ENCODE results near the gene FAIM2.
A peak's percentile ranks its signal among the peaks of the same experiment; 100 is the strongest.

The FAIM2 gene

DNA sequence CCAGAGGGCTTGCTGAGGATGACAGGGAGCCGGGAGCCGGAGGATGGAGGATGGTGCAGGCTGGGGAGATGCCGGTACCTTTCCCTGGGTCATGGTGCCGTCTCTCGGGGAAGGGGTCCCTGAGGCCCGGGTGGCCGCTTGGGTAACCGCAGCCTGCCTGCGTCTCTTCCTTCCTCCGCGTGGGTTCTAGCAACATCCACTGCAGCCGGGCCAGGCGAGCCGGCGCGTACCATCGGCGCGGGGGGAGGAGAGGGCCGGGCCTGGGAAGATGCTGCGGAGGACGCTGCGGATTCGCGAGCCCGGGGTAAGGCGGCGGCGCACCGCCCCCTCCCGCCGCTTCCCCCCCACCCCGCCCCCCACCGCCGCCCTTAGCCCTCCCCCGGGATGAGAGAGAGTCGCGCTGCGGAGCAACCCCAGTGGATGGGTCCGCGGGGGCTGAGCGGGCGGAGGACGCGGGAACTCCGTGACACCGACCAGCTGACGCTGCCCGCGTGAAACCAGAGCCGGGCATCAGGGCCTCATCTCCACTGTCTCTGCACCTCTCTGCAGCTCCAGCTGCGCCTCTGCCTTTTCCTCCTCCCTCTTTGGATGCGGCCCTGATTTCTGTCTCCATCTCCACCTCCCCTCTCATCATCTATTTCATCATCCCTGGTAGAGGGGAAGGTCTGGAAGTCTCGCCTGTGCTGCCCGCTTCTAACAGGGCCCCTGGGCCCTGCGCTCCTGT is at the start of gene FAIM2:
Gene FAIM2, minus strand, starts transcription at position 201 of the 724 bp plus-strand sequence. Its CDS starts 108 bp downstream, at position 93.
- DNase-seq: peak; percentile 86 to 88

DNA sequence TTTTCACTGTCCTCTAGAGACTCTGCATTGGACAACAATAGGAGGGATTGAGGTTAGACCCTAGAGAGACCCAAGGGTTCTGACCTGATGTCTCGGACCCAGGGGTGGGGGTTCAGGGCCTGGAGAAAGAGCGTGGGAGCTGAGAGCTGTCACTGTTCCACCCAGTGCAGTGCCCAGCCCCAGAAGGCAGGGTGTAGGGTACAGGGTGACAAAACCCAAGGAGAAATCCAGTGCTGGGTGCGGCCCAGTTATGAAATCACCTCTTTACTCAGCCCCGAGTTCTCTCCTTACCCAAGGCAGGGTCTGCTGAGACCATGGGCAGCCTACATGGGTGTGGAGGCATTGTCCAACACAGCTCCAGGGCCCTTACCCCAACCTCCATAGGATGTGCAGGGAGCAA is 49.5 kb upstream of the FAIM2 start:
- DNase-seq: no peak

DNA sequence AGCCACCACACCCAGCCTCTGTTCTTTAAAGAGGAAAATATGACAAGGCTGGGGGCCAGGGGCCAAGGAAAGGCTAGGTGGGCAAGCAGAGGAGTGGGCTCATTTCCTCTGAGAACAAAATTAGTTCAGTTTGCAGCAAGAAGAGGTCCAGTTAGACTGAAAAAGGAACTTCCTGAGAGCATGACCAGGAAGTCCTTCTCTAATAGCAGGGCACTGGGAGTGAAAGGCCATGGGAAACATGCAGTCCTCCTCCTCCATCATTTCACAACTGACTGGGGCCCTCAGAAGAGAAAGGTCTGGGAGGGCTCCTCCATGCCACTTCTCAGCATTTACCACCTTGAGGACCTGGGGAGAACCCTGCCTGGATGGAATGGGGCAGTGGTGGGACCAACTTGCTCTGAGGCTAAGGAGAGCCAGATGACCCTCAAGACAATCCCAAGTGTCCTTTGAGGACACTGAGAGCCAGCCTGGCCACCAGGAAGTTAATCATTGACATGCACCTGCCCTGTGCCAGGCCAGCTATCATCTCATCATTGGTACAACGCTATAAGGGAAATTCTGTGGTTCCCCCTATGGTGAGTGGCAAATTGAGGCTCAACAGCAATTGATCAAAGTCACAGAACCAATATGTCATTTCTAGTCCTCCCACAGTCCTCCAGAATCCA is 48.8 kb upstream of the FAIM2 start:
- no peak for DNase-seq

DNA sequence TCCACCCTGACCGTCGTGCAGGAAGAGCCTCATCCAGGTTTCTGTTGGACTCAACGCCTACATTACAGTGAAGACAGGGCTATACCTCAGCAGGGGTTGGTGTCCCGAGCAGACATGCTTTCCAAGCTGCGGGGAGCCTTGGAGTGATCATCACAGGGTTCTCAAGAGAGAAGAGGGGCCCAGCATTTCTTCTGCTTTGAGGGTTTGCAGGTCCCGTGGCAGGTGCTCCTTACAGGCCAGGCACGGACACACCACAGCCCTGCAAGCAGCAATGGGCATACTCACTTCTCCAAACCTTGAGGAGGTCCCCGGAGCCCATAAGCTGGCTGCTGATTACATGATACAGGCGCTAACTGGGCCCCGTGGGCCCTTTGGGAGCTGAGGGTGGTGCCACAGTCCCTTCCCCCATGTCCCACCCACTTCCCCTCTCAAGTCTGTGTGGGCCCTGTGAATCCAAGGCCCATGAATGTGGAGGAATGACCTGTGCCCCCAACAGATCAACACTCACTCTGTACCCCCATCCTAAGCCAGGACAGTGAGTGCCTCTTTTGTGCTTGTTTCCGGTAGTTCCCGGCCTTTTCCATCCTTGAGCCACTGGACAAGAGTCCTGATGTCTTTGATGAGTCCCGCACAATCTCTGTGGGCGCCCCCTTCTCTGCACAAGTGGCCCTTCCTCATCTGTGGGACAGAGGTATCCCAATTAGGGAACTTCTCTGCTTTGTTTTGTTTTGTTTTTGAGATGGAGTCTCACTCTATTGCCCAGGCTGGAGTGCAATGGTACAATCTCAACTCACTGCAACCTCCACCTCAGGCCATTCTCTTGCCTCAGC is 47.9 kb upstream of the FAIM2 start:
- no peak for DNase-seq

DNA sequence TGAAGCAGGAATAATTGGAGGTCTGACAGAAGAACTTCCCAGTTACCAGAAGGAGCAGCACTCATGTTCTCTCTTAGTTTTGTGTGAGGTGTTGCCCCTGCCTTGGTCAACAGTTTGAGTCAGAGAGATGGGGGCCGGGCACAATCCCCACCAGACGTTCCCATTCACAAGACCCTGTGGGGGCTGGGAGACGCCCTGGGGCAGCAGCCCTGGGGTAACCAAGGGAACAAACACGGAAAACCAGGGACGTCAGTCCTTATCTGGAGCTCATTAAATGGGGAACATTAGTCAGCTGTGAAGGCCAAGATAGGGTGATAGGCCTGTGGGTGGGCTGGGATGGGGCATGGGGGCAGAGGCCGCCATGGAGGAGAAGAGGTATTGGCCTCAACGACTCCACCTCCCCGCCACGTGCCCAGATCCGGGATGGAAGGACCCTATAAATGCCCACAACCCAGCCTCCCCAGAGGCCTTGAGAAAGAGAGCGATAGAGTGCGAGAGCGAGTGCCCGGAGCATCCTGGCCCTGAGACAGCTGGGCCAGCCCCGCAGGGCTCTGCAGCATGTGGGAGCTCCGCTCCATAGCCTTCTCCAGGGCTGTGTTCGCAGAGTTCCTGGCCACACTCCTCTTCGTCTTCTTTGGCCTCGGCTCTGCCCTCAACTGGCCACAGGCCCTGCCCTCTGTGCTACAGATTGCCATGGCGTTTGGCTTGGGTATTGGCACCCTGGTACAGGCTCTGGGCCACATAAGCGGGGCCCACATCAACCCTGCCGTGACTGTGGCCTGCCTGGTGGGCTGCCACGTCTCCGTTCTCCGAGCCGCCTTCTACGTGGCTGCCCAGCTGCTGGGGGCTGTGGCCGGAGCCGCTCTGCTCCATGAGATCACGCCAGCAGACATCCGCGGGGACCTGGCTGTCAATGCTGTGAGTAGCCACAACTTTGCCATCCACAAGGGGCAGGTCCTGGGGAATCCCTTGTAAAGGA is 46.9 kb upstream of the FAIM2 start, which contains the start of gene AQP2:
Gene AQP2, plus strand, starts transcription at position 465 of the 979 bp plus-strand sequence. Its CDS starts 94 bp downstream, at position 559.
- no peak for DNase-seq

DNA sequence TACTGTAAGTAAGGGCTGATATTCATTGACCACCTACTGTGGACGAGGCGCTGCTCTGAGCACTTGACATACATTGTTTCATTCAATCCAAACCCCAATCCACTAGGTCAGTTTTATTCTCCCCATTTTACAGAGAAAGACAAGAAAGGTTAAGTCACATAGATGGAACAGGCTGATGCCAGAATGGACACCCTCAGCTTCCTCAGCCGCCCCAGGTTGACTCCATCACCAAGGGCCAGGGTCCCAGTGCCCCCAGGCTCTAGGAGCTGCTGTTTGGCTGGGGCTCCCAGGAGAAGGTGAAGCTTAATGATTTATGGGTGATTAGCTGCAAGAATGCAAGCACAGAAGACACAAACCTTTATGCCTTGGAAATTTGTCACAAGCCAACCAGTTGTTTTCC is 46.2 kb upstream of the FAIM2 start:
- DNase-seq: no peak

DNA sequence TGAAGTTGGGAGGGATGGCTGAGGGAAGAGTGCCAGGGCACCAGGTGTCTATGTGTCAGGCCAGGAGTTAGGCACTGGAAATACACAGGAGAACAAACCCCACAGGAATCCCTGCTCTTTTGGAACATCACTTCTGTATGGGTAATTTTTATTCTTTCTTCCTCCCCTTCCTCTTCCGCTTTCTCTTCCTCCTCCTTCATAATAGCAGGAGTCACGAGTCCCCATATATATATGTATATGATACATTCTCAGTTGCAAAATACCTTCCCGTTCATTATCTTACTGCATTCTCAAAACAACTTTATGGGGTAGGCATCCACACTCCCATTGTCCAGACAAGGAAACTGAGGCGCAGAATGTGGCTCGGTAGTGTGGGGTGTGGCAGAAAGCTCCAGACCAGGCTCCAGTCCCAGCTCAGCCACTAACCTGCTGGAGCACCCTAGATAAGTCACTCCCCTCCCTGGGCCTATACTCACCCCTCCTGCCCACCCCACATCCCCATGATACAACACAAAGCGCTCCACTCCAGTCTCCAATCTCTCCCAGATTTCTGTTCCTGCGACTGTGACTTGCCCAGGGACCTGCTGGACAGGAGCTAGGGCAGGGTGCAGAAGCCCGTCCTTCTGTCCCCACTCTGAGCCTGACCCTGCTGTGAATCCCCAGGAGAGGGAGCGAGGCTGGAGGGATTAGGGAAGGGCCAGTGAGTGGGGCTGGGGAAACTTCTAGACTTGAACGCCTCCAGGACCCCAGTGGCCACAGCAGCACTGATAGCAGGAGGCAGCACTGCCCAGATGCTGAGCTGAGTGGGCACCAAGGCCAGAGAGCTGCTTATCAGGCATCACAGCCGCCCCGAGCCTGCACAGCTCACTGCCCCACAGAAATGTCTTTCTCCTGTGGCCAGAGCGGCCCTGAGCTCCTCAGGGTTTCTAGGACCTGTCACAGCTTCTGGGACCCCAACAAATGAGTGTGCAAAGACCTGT is 45.5 kb upstream of the FAIM2 start:
- no peak for DNase-seq

DNA sequence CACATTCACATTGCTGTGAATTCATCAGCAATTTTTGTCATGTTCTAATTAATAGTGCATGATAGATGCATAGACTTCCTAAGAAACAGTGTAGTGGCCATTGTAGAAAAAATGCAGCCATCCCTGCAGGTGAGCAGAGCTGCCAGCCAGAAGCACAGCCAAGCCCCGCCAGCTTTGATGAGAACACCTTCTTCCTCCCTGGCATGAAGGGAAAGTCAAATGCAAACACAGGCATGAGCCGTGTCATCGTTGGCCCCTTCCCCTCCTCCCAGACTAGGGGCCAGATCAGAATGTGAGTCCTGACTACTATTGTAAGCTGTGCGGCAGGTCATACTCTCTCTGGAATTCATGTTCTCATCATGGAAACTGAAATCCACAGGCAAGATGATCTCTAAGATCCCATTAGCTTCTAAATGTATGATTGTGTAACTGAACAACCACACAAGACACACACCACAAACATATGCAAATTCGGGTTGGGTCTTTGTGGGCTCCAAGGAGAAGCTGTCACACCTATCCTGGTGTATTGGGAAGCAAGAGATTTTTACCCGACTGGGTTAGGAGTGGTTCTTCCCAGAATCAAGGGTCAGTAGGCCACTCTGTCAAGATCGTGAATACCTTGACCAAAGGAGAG is 44.0 kb upstream of the FAIM2 start:
- DNase-seq: no peak

DNA sequence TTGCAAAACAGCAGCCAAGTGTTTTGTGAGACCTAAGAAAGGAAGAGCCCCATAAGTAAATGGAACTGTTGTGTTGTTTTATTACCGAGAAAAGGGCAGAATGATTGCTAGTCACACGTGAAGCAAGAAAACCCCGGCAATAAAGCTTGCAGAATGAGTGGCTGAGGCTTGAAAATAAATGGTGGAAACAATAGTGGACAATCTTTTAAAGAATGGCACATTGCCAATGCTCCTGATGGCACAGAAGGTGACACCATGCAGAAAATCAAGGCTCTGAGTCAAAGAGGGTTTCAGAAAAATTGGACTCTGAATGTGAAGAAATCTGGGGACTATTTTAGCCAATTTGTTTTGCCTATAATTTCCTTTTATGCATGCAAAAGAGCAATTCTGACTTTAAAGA is 42.8 kb upstream of the FAIM2 start:
- DNase-seq: no peak

DNA sequence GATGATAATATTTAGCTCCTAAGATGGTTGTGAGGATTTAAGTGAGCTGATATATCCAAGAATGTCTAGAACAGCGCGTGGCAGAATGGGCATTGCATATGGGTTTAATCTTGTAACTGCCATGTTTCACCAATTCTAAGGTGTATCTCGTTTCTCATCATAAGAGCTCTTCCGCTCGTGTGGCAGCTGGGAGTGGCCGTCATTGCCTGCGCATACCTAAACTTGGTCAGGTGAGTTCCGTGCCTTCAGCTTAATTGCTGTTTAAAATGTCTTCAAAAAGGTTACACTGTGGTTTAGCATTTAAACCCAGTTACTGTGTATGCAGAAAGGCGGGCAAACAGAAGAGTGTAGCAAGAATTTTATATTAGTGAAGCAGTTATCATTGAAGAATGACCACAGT is 42.4 kb upstream of the FAIM2 start:
- no peak for DNase-seq

DNA sequence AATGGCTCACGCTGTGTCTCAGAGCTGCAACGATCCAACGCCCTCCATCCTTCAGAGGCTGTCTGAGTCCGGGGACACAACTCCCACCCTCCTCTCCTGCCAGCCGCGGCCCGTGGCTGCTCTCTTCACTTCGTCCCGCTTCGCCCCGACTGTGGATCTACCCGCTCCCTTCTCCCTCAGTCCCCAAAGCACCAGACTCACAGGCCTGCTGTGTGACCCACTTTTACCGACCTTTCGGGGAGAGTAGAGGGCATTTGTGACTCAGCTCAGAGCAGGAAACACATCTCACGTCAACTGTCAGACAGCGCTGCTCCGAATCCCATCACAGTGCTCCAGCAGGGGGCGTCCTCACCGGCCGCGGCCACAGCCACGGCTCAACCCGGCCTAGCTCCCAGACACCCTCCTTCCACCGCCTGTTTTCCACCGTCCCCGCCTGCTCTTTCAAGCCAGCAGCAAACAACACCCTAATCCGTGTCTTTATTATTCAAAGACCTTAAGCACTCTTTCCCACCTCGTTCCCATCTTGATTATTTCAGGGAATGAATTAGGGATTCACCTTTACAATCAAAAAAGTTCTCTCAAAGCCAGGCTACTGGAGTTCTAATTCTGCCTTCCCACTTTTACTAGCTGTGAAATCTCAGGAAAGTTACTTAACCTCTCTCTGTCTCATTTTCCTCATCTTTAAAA is 41.8 kb upstream of the FAIM2 start:
- DNase-seq: peak; percentile 56 to 76

DNA sequence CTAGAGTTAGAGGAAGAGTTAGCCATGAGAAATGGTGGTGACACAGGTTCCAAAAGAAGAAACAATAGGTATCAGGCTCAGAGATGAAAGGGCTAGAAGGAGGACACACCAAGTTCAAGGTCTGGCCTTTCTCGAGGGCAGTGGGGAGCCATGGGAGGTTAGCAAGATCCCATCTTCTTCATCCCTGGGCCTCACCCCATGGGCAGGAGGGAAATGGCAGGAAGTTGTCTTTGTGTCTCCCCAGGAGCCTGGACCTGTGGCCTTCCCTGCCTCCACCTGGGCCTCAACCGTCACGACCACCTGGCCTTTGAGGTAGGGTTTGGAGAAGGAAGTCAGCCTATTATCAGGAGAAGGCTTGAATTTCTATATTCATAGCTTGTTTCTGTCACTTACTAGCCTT is 41.0 kb upstream of the FAIM2 start:
- no peak for DNase-seq

DNA sequence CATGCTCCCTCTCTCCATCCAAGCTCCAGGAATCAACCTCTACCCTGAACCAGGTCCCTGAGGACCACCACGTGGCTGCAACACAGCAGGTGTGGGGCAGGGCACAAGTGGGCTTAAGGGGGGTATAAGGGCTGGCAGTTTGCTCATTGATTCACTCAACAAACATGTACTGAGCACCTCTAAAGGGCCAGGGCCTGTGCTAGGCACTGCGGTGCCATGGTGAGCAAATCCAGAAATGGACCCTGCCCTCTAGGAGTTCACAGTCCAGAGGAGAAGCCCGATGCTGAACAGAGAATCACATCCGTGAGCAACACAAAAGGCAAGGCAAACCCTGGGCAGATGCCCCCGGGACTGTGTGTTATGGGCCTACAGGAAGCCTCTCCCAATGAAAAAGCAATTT is 40.3 kb upstream of the FAIM2 start:
- no peak for DNase-seq

DNA sequence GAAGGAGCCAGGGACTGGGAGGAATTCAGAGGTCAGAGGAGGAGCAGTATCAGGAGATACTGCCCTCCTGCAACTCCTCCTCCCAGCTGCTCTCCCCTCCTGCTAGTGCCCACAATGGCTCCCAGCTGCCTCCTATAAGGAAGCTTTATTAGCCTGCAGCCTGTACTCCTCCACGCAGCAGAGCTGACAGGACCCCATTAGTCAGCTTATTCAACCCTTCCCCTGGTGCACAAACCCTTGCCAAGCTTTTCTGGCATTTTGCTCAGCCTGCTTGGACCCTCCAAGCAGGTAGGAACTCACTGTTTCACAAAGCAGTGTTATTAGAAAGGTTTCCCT is 39.9 kb upstream of the FAIM2 start:
- no peak for DNase-seq

DNA sequence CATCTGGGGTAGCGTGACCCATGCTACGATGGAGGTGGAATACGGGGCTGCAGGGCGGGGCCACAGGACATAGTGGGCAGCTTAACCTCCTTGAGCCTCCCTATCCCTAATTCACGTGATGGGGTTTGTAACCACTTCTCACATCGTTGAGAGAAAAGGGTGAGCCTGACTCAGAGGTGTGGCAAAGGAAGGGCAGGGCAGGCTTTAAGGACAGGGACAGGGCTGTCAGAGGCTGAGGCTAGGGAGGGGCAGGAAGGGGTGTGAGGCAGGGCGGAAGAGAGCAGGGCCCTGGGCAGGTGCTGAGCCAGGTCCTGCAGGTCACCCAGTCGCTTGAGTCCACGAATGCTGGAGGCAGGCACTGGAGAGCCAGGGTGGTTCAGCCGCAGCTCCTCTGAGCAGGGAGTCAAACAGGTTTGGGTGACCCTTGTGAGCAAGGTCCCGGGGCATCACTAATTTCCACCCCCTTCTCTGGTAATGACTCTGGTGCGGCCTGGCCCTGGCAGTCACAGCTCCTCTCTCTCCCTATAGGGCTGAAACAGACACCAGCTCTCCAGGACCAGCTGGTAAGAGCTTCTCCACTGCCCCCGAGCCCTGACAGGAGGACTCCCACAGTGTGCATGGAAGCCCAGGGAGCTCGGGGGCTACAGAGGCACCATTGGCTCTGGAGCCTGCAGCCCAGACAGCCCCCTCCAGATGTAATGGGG is 39.4 kb upstream of the FAIM2 start:
- DNase-seq: no peak

DNA sequence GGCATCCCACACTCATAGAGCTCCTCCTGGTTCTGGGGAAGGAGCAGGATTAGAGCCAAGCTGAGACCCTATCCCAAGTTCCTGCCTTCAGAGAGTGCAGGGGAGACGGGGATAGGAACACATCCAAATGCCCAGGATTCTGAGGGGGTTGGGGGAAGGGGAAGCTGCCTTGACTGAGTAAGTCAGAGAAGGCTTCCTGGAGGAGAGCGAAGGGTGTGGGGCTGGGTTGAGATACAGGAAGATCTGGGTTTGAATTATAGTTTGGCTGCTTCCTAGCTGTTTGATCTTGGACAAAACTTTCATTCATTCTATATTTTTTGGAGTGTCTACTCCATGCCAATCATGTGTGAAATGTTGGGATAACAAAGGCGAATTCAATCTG is 38.8 kb upstream of the FAIM2 start:
- no peak for DNase-seq

DNA sequence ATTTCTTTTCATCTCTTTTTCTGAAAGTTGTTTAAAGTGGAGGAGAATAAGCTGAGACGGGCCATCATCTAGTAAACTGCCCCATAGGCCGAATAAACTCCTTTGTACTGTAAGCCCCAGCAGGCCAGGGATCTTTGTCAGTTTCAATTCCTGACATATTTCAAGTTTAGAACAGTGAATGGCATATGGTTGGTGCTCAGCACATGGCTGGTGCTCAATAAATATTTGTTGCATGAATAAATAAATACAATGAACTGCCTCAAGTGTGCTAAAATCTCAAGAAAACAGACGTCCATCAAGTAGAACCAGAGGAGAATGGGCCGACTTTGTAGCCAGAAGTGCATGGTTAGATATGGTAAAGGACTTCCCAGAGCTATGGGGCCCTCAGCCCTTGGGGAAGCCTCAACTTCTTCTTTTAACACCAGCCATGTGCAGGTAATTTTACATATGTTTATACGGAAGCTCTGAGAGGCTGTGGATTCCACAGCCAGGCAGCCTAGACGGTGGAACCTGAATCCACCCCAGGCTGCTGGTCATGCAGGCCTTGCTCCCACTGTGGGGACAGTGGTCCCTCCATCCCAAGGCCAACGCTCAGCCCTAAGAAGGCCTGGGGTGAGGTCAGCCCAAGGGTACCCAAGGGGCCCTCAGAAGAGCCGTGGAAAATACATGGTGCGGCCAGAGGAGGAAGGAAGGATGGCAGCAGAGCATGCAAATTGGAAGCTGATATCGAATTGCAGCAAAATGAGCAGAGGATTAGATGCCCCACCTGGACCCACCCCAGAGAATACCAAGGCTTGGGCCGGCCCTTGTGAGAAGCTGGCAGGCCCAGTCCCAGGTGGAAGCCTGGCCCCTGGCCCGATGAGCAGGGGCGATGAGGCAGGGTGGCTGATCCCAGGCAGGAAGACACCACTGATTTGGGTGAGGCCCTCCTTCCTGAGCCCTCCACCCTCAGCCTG is 38.1 kb upstream of the FAIM2 start:
- no peak for DNase-seq

DNA sequence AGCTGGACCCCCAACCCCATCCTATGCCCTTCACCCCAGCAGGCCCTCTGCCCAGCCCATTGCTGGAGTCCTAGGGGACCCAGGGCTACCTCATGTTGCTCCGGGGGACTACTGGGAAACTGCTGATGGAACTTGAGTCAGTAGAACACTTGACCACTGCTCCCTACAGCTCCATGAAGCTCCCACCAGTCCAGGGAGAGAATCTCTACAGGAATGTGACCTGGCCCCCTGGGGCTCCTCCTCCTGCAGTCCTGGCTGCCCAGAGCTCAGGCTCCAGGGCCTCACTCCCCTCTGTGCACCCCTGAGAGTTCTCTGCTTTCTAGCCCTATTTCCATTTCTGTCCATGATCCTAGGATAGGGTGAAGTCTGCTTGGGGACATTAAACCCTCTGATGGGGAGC is 36.0 kb upstream of the FAIM2 start:
- DNase-seq: no peak

Data from hippocampal formation (tissue), 2 donors.